GM12878 (cell line): ENCODE measurements around the gene TOMM22. TPM values are rescaled to one million over a fixed set of nuclear protein-coding genes. Genes with fewer than 3 reads are reported as not detected.

Experiments used
- BCL11A ChIP-seq: IDR thresholded peaks from 2 replicates; pipeline ENCODE4 v1.6.1; 2011; ENCODE audit warnings: low read depth, low read length
- BMI1 ChIP-seq: fragments of 450-650 bp; IDR thresholded peaks from 2 replicates; pipeline ENCODE4 v1.6.1; 2016; ENCODE audit warnings: mild to moderate bottlenecking, moderate library complexity, borderline replicate concordance
- CUX1 ChIP-seq: IDR thresholded peaks from 2 replicates; pipeline ENCODE4 v1.6.1; 2012; ENCODE audit warnings: improper control_type of control experiment, low read depth, low read length; ENCODE audit not compliant: insufficient replicate concordance
- DPF2 ChIP-seq: fragments of 450-650 bp; IDR thresholded peaks from 2 replicates; pipeline ENCODE4 v1.6.1; 2017; ENCODE audit warnings: mild to moderate bottlenecking
- FOS ChIP-seq: IDR thresholded peaks from 3 replicates; pipeline ENCODE4 v1.6.1; 2011; ENCODE audit warnings: borderline replicate concordance; ENCODE audit not compliant: insufficient read length; ENCODE audit errors: extremely low read depth
- PKNOX1 ChIP-seq: fragments of 450-650 bp; IDR thresholded peaks from 2 replicates; pipeline ENCODE4 v1.6.1; 2016; ENCODE audit warnings: mild to moderate bottlenecking
- POLR2A ChIP-seq: IDR thresholded peaks from 2 replicates; pipeline ENCODE4 v1.6.1; 2011; ENCODE audit warnings: low read depth, mild to moderate bottlenecking, low read length
- SPI1 ChIP-seq: IDR thresholded peaks from 2 replicates; pipeline ENCODE4 v1.6.1; 2011; ENCODE audit warnings: low read depth, mild to moderate bottlenecking, low read length, moderate library complexity, borderline replicate concordance; ENCODE audit not compliant: insufficient read depth
- TCF7 ChIP-seq: IDR thresholded peaks from 2 replicates; pipeline ENCODE4 v1.6.1; 2014; ENCODE audit warnings: antibody characterized with exemption, borderline replicate concordance
- YBX1 ChIP-seq: fragments of 450-650 bp; IDR thresholded peaks from 2 replicates; pipeline ENCODE4 v1.6.1; 2016; ENCODE audit warnings: antibody characterized with exemption
- ZBTB4 ChIP-seq: fragments of 450-650 bp; formaldehyde crosslinking; IDR thresholded peaks from 2 replicates; pipeline ENCODE4 v1.4.0; 2022; ENCODE audit warnings: mild to moderate bottlenecking, moderate library complexity
- polyA plus RNA-seq, 11 experiments: library from polyadenylated mRNA; depleted of rRNA in 4 of 11; unstranded in 6 of 11; stranded (reverse) in 5 of 11; fragments of >200 nt; fragmentation: Nextera tagmentation in 4 of 11; fragmentation: Illumina TruSeq in 1 of 11; extraction: Ambion mirVana in 4 of 11; extraction: Trizol in 1 of 11; gene quantifications; 1 replicate in 1 of 11; 2 replicates in 10 of 11; pipeline versions ENCODE4 v1.2.1 to v1.2.3, GENCODE V29; 2011 to 2016; ENCODE audit warnings: inconsistent platforms in 2 of 11, missing spikeins in 2 of 11, low read depth in 1 of 11
- total RNA-seq, 4 experiments: library from RNA; depleted of rRNA in 3 of 4; stranded (reverse); fragments of >200 nt in 3 of 4; fragmentation: Illumina TruSeq in 1 of 4; extraction: Trizol in 1 of 4; gene quantifications; 2 replicates each; pipeline versions ENCODE4 v1.2.1 to v1.2.3, GENCODE V29; 2013 to 2021
- TF ChIP-seq, protein P1 (sequence below): fragments of 450-650 bp; formaldehyde crosslinking; IDR thresholded peaks from 2 replicates; pipeline ENCODE4 v1.4.0; 2020; ENCODE audit warnings: mild to moderate bottlenecking, moderate library complexity
- TF ChIP-seq, protein P2 (sequence below): fragments of 450-650 bp; IDR thresholded peaks from 2 replicates; pipeline ENCODE4 v1.6.1; 2017; ENCODE audit warnings: mild to moderate bottlenecking

TOMM22 gene
- total and polyA plus RNA-seq, 10 of the 15 experiments (the other 5 are each of a cell fraction or from before 2014, with no cell fraction given) = 37.6 to 197 (median 94.9) TPM

GRCh38 chr22:38700789-38701628 lies 19.3 kb downstream of the TOMM22 start, which contains the start of gene JOSD1 (continued):
- TF ChIP-seq BMI1 = no peak
- TF ChIP-seq PKNOX1 = no peak
- peak; percentile 87 for TF ChIP-seq POLR2A
- TF ChIP-seq YBX1 = no peak
- peak; percentile 98 for TF ChIP-seq DPF2
- no peak for TF ChIP-seq CUX1
- no peak for TF ChIP-seq BCL11A
- TF ChIP-seq, protein P1, sequence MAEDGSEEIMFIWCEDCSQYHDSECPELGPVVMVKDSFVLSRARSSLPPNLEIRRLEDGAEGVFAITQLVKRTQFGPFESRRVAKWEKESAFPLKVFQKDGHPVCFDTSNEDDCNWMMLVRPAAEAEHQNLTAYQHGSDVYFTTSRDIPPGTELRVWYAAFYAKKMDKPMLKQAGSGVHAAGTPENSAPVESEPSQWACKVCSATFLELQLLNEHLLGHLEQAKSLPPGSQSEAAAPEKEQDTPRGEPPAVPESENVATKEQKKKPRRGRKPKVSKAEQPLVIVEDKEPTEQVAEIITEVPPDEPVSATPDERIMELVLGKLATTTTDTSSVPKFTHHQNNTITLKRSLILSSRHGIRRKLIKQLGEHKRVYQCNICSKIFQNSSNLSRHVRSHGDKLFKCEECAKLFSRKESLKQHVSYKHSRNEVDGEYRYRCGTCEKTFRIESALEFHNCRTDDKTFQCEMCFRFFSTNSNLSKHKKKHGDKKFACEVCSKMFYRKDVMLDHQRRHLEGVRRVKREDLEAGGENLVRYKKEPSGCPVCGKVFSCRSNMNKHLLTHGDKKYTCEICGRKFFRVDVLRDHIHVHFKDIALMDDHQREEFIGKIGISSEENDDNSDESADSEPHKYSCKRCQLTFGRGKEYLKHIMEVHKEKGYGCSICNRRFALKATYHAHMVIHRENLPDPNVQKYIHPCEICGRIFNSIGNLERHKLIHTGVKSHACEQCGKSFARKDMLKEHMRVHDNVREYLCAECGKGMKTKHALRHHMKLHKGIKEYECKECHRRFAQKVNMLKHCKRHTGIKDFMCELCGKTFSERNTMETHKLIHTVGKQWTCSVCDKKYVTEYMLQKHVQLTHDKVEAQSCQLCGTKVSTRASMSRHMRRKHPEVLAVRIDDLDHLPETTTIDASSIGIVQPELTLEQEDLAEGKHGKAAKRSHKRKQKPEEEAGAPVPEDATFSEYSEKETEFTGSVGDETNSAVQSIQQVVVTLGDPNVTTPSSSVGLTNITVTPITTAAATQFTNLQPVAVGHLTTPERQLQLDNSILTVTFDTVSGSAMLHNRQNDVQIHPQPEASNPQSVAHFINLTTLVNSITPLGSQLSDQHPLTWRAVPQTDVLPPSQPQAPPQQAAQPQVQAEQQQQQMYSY = peak; percentile 62; the same call in 1 of the 2 replicates
- no peak for TF ChIP-seq SPI1
- TF ChIP-seq ZBTB4 = peak; percentile 69; the same call in 1 of the 2 replicates
- TF ChIP-seq FOS = no peak
- TF ChIP-seq TCF7 = no peak
- TF ChIP-seq, protein P2, sequence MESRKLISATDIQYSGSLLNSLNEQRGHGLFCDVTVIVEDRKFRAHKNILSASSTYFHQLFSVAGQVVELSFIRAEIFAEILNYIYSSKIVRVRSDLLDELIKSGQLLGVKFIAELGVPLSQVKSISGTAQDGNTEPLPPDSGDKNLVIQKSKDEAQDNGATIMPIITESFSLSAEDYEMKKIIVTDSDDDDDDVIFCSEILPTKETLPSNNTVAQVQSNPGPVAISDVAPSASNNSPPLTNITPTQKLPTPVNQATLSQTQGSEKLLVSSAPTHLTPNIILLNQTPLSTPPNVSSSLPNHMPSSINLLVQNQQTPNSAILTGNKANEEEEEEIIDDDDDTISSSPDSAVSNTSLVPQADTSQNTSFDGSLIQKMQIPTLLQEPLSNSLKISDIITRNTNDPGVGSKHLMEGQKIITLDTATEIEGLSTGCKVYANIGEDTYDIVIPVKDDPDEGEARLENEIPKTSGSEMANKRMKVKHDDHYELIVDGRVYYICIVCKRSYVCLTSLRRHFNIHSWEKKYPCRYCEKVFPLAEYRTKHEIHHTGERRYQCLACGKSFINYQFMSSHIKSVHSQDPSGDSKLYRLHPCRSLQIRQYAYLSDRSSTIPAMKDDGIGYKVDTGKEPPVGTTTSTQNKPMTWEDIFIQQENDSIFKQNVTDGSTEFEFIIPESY = no peak
